Endometrium (tissue), 2 donors: ENCODE data around the gene ARNT2.
"Not testable (repeated sequence)": the region's sequence is repeated elsewhere in the genome, so short reads cannot be mapped to it uniquely, and the experiment has no call there.

ENCODE experiments used
- FAIRE-seq: peaks from 2 replicates; lab custom pipeline; 2012; peaks lifted over from hg19 to GRCh38; lab: Jason Lieb, UNC
- donor health status: control.
- donor health status: control.

ARNT2 gene

DNA sequence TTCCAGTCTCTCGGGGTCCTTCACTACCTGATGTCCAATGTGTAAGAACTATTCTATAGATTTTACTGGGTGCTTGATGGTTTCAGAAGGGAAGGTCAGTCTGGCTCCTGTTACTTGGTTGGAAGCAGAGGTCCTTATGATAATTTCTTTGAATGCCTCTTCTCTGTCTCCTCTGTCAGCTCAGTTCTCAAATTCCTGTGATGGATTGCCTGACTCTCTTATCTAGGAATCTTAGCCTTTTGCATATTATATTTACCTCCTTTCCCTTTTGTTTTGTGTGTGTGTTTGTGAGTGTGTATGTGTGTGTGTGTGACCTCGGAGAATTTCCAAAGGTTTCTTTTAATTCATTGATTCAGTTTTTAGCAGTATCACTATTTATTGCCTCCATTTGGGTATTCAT, 88.2 kb downstream of the ARNT2 start:
- FAIRE-seq, result no peak

GRCh38 chr15:80492874-80493273, 88.7 kb downstream of the ARNT2 start:
- no peak for FAIRE-seq

GRCh38 chr15:80494351-80494751, 90.2 kb downstream of the ARNT2 start:
- FAIRE-seq, result no peak

DNA sequence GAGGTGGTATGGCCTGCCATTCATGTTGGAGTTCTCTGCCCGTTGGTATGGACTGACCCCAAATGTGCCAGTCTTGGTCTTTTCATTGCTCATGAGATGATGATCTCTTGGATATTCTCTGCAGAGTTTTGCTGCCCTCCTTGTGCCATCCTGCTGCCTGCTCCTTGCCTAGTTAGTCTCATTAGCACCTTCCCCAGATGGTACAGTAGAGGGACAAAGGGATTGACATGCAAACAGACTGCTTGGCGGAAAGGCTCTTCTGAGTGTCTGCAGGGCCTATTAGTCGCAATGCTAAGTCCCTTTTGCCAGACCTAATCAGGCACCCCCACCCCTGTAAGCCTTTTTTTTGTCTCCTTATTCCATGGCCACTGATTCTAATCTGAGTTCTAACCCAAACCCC, 90.6 kb downstream of the ARNT2 start:
- no peak for FAIRE-seq

DNA sequence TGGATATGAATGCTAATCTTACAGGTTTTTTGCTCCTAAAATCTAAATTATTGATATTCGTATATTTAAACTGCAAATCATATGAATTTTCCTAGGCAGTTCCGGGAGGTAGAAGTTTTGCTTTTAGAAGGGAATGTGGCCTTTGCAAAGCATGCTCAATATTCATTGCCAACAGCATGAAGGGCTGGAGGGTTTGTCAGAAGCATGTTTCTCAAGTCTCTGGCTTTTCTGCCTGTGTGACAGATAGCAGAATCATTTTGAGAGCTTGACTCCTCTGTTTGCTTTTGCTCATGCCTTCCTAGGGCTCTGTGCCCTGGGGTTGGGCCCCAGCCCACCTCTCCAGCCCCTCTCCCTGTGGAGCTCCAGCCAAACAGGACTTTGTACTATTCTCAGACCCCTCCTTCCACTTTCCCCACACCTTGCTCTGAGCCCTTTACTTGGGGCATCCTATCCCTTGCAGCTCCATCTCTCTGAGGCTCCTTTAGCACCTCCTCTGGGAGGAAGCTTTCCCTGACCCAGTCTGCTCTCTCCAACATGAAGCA, 91.3 kb downstream of the ARNT2 start:
- no peak for FAIRE-seq

DNA sequence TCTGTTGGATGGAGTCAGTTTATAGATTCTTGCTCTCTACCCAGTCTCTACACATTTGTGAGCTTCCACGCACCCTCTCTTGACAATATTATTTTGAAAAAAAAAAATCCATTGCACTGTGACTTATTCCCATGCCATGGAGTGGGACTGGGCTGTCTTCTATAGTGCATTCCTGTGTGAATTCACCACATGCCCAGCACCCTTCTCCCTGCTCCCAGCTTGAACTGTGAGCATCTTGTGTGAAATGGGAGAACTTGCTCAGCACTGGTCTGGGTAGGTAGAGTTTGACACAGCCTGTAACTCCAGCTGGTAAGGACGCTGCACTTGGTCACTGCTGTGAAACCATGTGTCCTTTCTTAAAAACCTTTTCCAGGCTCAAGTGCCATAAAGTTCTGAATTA, 91.9 kb downstream of the ARNT2 start:
- FAIRE-seq, result no peak

GRCh38 chr15:80497221-80497620, 93.0 kb downstream of the ARNT2 start:
- no peak for FAIRE-seq

- FAIRE-seq, result no peak
Measured at GRCh38 chr15:80498652-80499051, 94.5 kb downstream of the ARNT2 start.

GRCh38 chr15:80500021-80500420, 95.8 kb downstream of the ARNT2 start:
- no peak for FAIRE-seq

GRCh38 chr15:80501476-80501875, 97.3 kb downstream of the ARNT2 start:
- no peak for FAIRE-seq

- no peak for FAIRE-seq
Measured at GRCh38 chr15:80502782-80503181, 98.6 kb downstream of the ARNT2 start.

DNA sequence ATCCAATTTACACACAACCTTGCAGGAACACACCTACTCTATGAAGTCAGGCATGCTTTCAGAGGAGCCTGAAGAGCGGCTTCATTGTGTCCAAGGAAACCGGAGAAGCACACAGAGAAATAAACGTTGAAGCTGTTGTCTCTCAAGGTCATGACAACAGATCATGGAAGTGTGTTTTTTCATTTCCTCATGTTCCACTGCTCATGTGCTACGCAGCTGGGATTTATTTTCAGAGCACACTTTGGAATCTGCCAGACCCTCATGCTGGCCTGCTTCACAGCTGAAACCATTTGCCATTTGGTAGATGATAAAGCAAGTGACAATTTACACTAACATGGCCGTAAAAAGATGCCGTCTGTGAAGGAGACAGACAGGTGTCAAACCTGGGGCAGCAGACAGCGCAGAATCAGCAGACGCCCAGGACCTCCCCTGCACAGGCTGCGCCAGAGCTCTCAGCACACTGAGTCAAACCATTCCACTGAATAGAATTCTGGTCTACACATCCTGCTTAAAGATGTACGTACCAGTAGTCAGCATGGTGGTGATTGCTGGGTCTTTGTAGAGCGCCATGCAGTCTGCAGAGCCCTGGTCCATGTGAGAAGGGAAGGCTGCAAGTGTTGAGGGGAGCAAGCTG, 99.3 kb downstream of the ARNT2 start:
- FAIRE-seq, result peak; percentile 90

- no peak for FAIRE-seq
Measured at GRCh38 chr15:80504931-80505330, 100.7 kb downstream of the ARNT2 start.

DNA sequence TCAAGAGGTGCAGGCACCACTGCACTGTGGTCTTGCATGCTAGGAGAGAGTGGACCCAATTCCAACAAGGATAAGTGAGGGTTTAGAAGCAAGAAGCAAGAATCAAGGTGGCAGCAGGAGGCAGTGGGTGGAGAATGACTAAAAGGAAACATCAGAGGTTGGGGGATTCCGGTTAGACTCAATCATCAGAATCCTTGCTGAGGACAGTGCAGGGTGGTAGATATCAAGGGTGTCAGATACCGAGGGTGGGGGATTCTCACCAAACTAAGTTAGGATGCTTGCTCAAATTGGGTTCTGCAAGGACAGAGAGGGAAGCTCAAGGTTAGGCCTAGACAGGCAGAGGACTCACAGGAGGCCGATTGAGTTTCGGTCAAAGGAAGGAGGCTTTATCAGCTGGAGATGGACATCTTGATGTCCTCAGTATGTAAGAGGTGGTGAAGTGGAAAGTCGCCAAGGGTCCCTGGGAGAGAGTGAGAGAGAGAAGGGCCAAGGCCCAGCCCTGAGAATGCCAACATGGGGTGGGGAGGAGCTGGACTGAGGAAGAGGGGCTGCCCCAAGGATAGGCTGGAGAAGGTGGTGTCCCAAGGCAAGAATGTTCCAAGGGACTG, 102.2 kb downstream of the ARNT2 start:
- FAIRE-seq, result no peak

GRCh38 chr15:80507131-80507530, 102.9 kb downstream of the ARNT2 start:
- FAIRE-seq, result no peak

- FAIRE-seq, result no peak
Measured at GRCh38 chr15:80507638-80508316, 103.6 kb downstream of the ARNT2 start.

- no peak for FAIRE-seq
Measured at GRCh38 chr15:80508783-80509182, 104.6 kb downstream of the ARNT2 start.

DNA sequence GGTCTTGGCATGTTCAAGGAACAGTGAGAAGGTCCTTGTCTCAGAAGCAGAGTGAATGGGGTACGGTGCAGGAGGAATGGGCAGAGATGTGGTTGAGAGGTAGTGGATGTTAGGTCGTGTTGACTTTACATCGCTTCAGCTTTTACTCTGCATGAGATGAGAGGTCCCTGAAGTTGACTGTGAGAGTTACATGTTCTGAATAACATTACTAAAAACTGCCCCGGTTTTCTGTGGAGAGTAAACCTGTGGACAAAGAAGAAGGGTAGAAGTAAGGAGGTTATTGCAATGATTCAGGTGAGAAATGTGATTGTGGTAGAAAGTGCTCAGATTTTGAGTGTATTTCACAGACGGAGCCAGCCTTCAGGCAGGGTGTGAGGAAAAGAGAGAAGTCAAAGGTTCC, 105.6 kb downstream of the ARNT2 start:
- no peak for FAIRE-seq

DNA sequence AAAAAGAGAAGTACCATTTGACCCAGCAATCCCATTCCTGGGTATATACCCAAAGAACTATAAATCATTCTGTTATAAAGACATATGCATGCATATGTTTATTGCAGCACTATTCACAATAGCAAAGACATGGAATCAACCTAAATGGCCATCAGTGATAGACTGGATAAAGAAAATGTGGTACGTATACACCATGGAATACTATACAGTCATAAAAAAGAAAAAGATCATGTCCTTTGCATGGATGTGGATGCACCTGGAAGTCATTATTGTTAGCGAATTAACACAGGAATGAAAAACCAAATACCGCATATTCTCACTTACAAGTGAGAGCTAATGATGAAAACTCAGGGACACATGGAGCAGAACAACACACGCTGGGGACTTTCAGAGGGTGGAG, 106.8 kb downstream of the ARNT2 start:
- FAIRE-seq, result not testable (repeated sequence)

GRCh38 chr15:80512726-80513660, 108.8 kb downstream of the ARNT2 start:
- FAIRE-seq, result no peak

- no peak for FAIRE-seq
Measured at GRCh38 chr15:80514071-80514780, 110.0 kb downstream of the ARNT2 start.

GRCh38 chr15:80517290-80517689, 113.1 kb downstream of the ARNT2 start:
- FAIRE-seq, result no peak
